Naive thymus-derived CD4-positive, alpha-beta T cell (primary cell): ENCODE data around the gene KLC1. TPM values are rescaled to one million over a fixed set of nuclear protein-coding genes. Genes with fewer than 3 reads are reported as not detected.

Experiments used
- ATAC-seq: fragments of 150-1000 bp; cut with Tn5 transposase; 2 replicates; pipeline ENCODE4 v1.10.0; 2021; ENCODE audit warnings: mild to moderate bottlenecking, moderate library complexity
- CTCF ChIA-PET: fragments of 350-600 bp; sonication (Branson Sonifier 250); formaldehyde crosslinking; loops from one replicate; lab custom pipeline; 2021; ENCODE audit warnings: antibody characterized with exemption; lab: Charles Lee
- POLR2A ChIA-PET: fragments of 350-600 bp; sonication (Branson Sonifier 250); formaldehyde crosslinking; loops from one replicate; lab custom pipeline; 2021; ENCODE audit warnings: antibody characterized with exemption, inconsistent platforms; lab: Charles Lee
- DNase-seq, 9 donors: peaks; one replicate each; pipeline versions ENCODE4 v3.0.0 to v3.0.0-alpha.2; 2020 to 2022; ENCODE audit warnings: mixed read lengths in 1 of 9
- H3K27ac ChIP-seq: one replicate; pipeline ENCODE4 v1.7.0; 2013; ENCODE audit warnings: mild to moderate bottlenecking, low read depth, low read length, moderate library complexity
- H3K27me3 ChIP-seq, 2 donors: one replicate each; pipeline ENCODE4 v1.7.0; 2013; ENCODE audit warnings: low read length in 2 of 2, mild to moderate bottlenecking in 2 of 2, moderate library complexity in 2 of 2; ENCODE audit not compliant: control insufficient read depth in 2 of 2, insufficient read depth in 2 of 2
- H3K36me3 ChIP-seq, 3 experiments: 1 replicate in 2 of 3; 2 replicates in 1 of 3; pipeline ENCODE4 v1.7.0; 2013; ENCODE audit warnings: low read length in 3 of 3, mild to moderate bottlenecking in 3 of 3, moderate library complexity in 1 of 3; ENCODE audit not compliant: insufficient read depth in 3 of 3, control insufficient read depth in 2 of 3
- H3K4me1 ChIP-seq, 2 donors: one replicate each; pipeline ENCODE4 v1.7.0; 2013; ENCODE audit warnings: low read length in 2 of 2, mild to moderate bottlenecking in 2 of 2, moderate library complexity in 1 of 2; ENCODE audit not compliant: control insufficient read depth in 2 of 2, insufficient read depth in 2 of 2
- H3K4me3 ChIP-seq: 2 replicates; pipeline ENCODE4 v1.7.0; 2013; ENCODE audit warnings: mild to moderate bottlenecking, low read length
- H3K9me3 ChIP-seq, 3 experiments: 1 replicate in 2 of 3; 2 replicates in 1 of 3; pipeline ENCODE4 v1.7.0; 2013; ENCODE audit warnings: low read length in 3 of 3; ENCODE audit not compliant: control insufficient read depth in 2 of 3
- H3K27ac Mint-ChIP-seq, 9 donors: one replicate each; pipeline ENCODE4 v1.8.0; 2020 to 2022; ENCODE audit warnings: mixed read lengths in 9 of 9, mild to moderate bottlenecking in 8 of 9, moderate library complexity in 5 of 9, inconsistent platforms in 2 of 9
- H3K27me3 Mint-ChIP-seq, 5 donors: one replicate each; pipeline ENCODE4 v1.8.0; 2021 to 2022; ENCODE audit warnings: mixed read lengths in 5 of 5, mild to moderate bottlenecking in 1 of 5
- H3K36me3 Mint-ChIP-seq, 5 donors: one replicate each; pipeline ENCODE4 v1.8.0; 2020 to 2022; ENCODE audit warnings: mixed read lengths in 5 of 5, mild to moderate bottlenecking in 3 of 5, inconsistent platforms in 1 of 5
- H3K4me1 Mint-ChIP-seq, 7 donors: one replicate each; pipeline ENCODE4 v1.8.0; 2020 to 2022; ENCODE audit warnings: mixed read lengths in 7 of 7, mild to moderate bottlenecking in 3 of 7, inconsistent platforms in 1 of 7
- H3K4me3 Mint-ChIP-seq, 10 donors: one replicate each; pipeline ENCODE4 v1.8.0; 2020 to 2022; ENCODE audit warnings: mild to moderate bottlenecking in 10 of 10, mixed read lengths in 10 of 10, moderate library complexity in 6 of 10, inconsistent platforms in 2 of 10
- H3K9me3 Mint-ChIP-seq, 11 donors: one replicate each; pipeline ENCODE4 v1.8.0; 2020 to 2022; ENCODE audit warnings: mixed read lengths in 11 of 11, mild to moderate bottlenecking in 4 of 11, inconsistent platforms in 1 of 11, moderate library complexity in 1 of 11
- intact Hi-C, 2 donors: fragments of 100-400 bp; cut with micrococcal nuclease; formaldehyde crosslinking; loops; one replicate each; pipeline ENCODE4 v1.15.1; 2023
- polyA plus RNA-seq, 2 donors: library from polyadenylated mRNA; unstranded; fragments of 300-500 nt; fragmentation: Illumina TruSeq; gene quantifications; one replicate each; pipeline ENCODE4 v1.2.3, GENCODE V29; 2021
- total RNA-seq, 6 experiments: library from RNA in 5 of 6; stranded (reverse) in 5 of 6; gene quantifications; 1 replicate in 5 of 6; 2 replicates in 1 of 6; pipeline ENCODE4 v1.2.3 and lab custom pipeline; 2021 to 2026

KLC1 gene
- total and polyA plus RNA-seq, 7 experiments from 2014 or later: 65.5 to 268 (median 161) TPM

GRCh38 chr14:103716091-103716801, 87.2 kb downstream of the KLC1 start:
- H3K27me3 Mint-ChIP-seq: peaks cover 0 to 2% (median 0%) of the 10 kb centered on the region in 5 donors
- H3K36me3 ChIP-seq: no peaks in the 10 kb centered on the region
- no peak overlapping the region for H3K27ac Mint-ChIP-seq
- peak overlapping the region; percentile 64 for H3K27ac ChIP-seq
- POLR2A ChIA-PET: interaction anchor here (0.5 to 1.2 kb wide), 4 partner anchors 31 to 1897 kb away, joined by 3 to 5 read pairs (median 3); partner anchors contain the start of gene KLC1
- H3K27me3 ChIP-seq: no peaks in the 10 kb centered on the region
- ATAC-seq: no peak
- peaks cover 0 to 4% (median 0%) of the 10 kb centered on the region in 11 donors for H3K9me3 Mint-ChIP-seq
- peak overlapping the region; percentile 61 to 98 (median 84) for H3K4me3 Mint-ChIP-seq
- peaks cover 8 to 13% of the 10 kb centered on the region in 2 donors for H3K4me1 ChIP-seq
- peaks cover 0 to 5% (median 0%) of the 10 kb centered on the region in 5 donors for H3K36me3 Mint-ChIP-seq
- H3K4me3 ChIP-seq: peak overlapping the region; percentile 43
- H3K9me3 ChIP-seq: no peaks in the 10 kb centered on the region
- CTCF ChIA-PET: no interaction called here
- DNase-seq: peak in 2 of 9 donors; percentile 18 to 21
- intact Hi-C loops: loop anchor here (5.0 to 10.0 kb wide), 3 partner anchors 131 to 941 kb away; partner anchors contain the start of genes CKB (in 1 of the 2), PPP1R13B (in 1 of the 2) and TRAF3 (in 1 of the 2)
- peaks cover 41 to 69% (median 54%) of the 10 kb centered on the region in 7 donors for H3K4me1 Mint-ChIP-seq

- Mint-ChIP-seq H3K27ac (peak overlapping the region in 7 of 9 donors; percentile 9 to 63 (median 26)), H3K27me3 (peaks cover 0 to 2% (median 0%) of the 10 kb centered on the region in 5 donors), H3K36me3 (peaks cover 0 to 5% (median 0%) of the 10 kb centered on the region in 5 donors), H3K4me3 (peak overlapping the region; percentile 61 to 95 (median 82)), H3K9me3 (peaks cover 0 to 4% (median 0%) of the 10 kb centered on the region in 11 donors), H3K4me1 (peaks cover 41 to 69% (median 54%) of the 10 kb centered on the region in 7 donors)
- H3K36me3 ChIP-seq: no peaks in the 10 kb centered on the region
- H3K4me1 ChIP-seq: peaks cover 8 to 13% of the 10 kb centered on the region in 2 donors
- ATAC-seq (no peak), DNase-seq (no peak)
- H3K27ac ChIP-seq: no peak overlapping the region
- intact Hi-C loops: loop anchor here (5.0 to 10.0 kb wide), 3 partner anchors 130 to 942 kb away; partner anchors contain the start of genes CKB (in 1 of the 2), PPP1R13B (in 1 of the 2) and TRAF3 (in 1 of the 2)
- ChIA-PET CTCF (no interaction called here), POLR2A (no interaction called here)
- no peaks in the 10 kb centered on the region for H3K27me3 ChIP-seq
- no peaks in the 10 kb centered on the region for H3K9me3 ChIP-seq
- peak overlapping the region; percentile 43 for H3K4me3 ChIP-seq
These were observed 87.9 kb downstream of the KLC1 start for GRCh38 chr14:103716899-103717411.

- CTCF ChIA-PET: interaction anchor here (0.5 to 0.6 kb wide), 2 partner anchors 46 to 200 kb away, joined by 3 read pairs; no protein-coding TSS in a partner anchor
- H3K4me1 Mint-ChIP-seq: peaks cover 35 to 57% (median 48%) of the 10 kb centered on the region in 7 donors
- H3K36me3 Mint-ChIP-seq: peaks cover 0 to 5% (median 0%) of the 10 kb centered on the region in 5 donors
These were observed 89.6 kb downstream of the KLC1 start for GRCh38 chr14:103718572-103718971.

GRCh38 chr14:103719751-103720150, 90.7 kb downstream of the KLC1 start:
- CTCF ChIA-PET: interaction anchor here (0.8 kb wide), 1 partner anchor 39 kb away, joined by 3 read pairs; no protein-coding TSS in a partner anchor
- Mint-ChIP-seq H3K36me3 (peaks cover 0 to 5% (median 0%) of the 10 kb centered on the region in 5 donors), H3K27me3 (peaks cover 0 to 2% (median 0%) of the 10 kb centered on the region in 5 donors), H3K4me3 (peak overlapping the region in 4 of 10 donors; percentile 18 to 41 (median 30)), H3K4me1 (peaks cover 28 to 50% (median 43%) of the 10 kb centered on the region in 7 donors), H3K27ac (peak overlapping the region in 4 of 9 donors; percentile 23 to 85 (median 58)), H3K9me3 (peaks cover 0 to 4% (median 0%) of the 10 kb centered on the region in 11 donors)
- Histone ChIP-seq H3K27me3 (no peaks in the 10 kb centered on the region), H3K4me3 (no peak overlapping the region), H3K4me1 (peaks cover 8% of the 10 kb centered on the region in 2 donors), H3K9me3 (no peaks in the 10 kb centered on the region), H3K36me3 (no peaks in the 10 kb centered on the region), H3K27ac (no peak overlapping the region)
- DNase-seq (no peak), ATAC-seq (no peak)
- intact Hi-C loops: loop anchor here (5.0 to 10.0 kb wide), 3 partner anchors 128 to 945 kb away; partner anchors contain the start of genes CKB (in 1 of the 2), PPP1R13B (in 1 of the 2) and TRAF3 (in 1 of the 2)
- POLR2A ChIA-PET: no interaction called here

More at GRCh38 chr14:103718572-103718971, 89.6 kb downstream of the KLC1 start:
- no peaks in the 10 kb centered on the region for H3K27me3 ChIP-seq
- Mint-ChIP-seq H3K27ac (peak overlapping the region in 3 of 9 donors; percentile 24 to 74 (median 38)), H3K4me3 (peak overlapping the region in 5 of 10 donors; percentile 8 to 71 (median 48)), H3K27me3 (peaks cover 0 to 2% (median 0%) of the 10 kb centered on the region in 5 donors), H3K9me3 (peaks cover 0 to 4% (median 0%) of the 10 kb centered on the region in 11 donors)
- no peak overlapping the region for H3K4me3 ChIP-seq
- intact Hi-C loops: loop anchor here (5.0 to 10.0 kb wide), 3 partner anchors 129 to 944 kb away; partner anchors contain the start of genes CKB (in 1 of the 2), PPP1R13B (in 1 of the 2) and TRAF3 (in 1 of the 2)
- DNase-seq (no peak), ATAC-seq (no peak)
- H3K4me1 ChIP-seq: peaks cover 8 to 13% of the 10 kb centered on the region in 2 donors
- no peak overlapping the region for H3K27ac ChIP-seq
- no peaks in the 10 kb centered on the region for H3K9me3 ChIP-seq
- H3K36me3 ChIP-seq: no peaks in the 10 kb centered on the region
- POLR2A ChIA-PET: no interaction called here

GRCh38 chr14:103721334-103722120, 92.5 kb downstream of the KLC1 start:
- H3K4me1 ChIP-seq: peaks cover 5% of the 10 kb centered on the region in 2 donors
- no peaks in the 10 kb centered on the region for H3K9me3 Mint-ChIP-seq
- DNase-seq: no peak
- no peak overlapping the region for H3K27ac ChIP-seq
- POLR2A ChIA-PET: no interaction called here
- no peak for ATAC-seq
- no peaks in the 10 kb centered on the region for H3K27me3 Mint-ChIP-seq
- H3K4me1 Mint-ChIP-seq: peaks cover 25 to 43% (median 38%) of the 10 kb centered on the region in 7 donors
- no peak overlapping the region for H3K4me3 Mint-ChIP-seq
- no peaks in the 10 kb centered on the region for H3K9me3 ChIP-seq
- H3K36me3 ChIP-seq: peaks cover 0 to 12% (median 0%) of the 10 kb centered on the region in 3 experiments
- CTCF ChIA-PET: no interaction called here
- H3K4me3 ChIP-seq: no peak overlapping the region
- peaks cover 0 to 2% (median 0%) of the 10 kb centered on the region in 5 donors for H3K36me3 Mint-ChIP-seq
- no peak overlapping the region for H3K27ac Mint-ChIP-seq
- H3K27me3 ChIP-seq: no peaks in the 10 kb centered on the region
- intact Hi-C loops: no loop called here

GRCh38 chr14:103723748-103724081, 94.7 kb downstream of the KLC1 start:
- Histone ChIP-seq H3K27ac (no peak overlapping the region), H3K9me3 (no peaks in the 10 kb centered on the region), H3K4me1 (peaks cover 0 to 4% of the 10 kb centered on the region in 2 donors), H3K4me3 (no peak overlapping the region), H3K27me3 (no peaks in the 10 kb centered on the region), H3K36me3 (peaks cover 0 to 26% (median 0%) of the 10 kb centered on the region in 3 experiments)
- ATAC-seq (no peak), DNase-seq (no peak)
- intact Hi-C loops: no loop called here
- Mint-ChIP-seq H3K4me1 (peaks cover 10 to 26% (median 17%) of the 10 kb centered on the region in 7 donors), H3K4me3 (no peak overlapping the region), H3K9me3 (no peaks in the 10 kb centered on the region), H3K27ac (no peak overlapping the region), H3K27me3 (no peaks in the 10 kb centered on the region), H3K36me3 (peaks cover 0 to 2% (median 0%) of the 10 kb centered on the region in 5 donors)
- CTCF ChIA-PET: no interaction called here
- POLR2A ChIA-PET: no interaction called here
